ENCODE data around the gene PHOX2A. TPM values are rescaled to one million over a fixed set of nuclear protein-coding genes. Genes with fewer than 3 reads are reported as not detected.
A peak's percentile ranks its signal among the peaks of the same experiment; 100 is the strongest.

The PHOX2A gene
- total and polyA plus RNA-seq, 2 of the 13 experiments (the other 11 are each of a cell fraction or from before 2014, with no cell fraction given) = not detected

DNA sequence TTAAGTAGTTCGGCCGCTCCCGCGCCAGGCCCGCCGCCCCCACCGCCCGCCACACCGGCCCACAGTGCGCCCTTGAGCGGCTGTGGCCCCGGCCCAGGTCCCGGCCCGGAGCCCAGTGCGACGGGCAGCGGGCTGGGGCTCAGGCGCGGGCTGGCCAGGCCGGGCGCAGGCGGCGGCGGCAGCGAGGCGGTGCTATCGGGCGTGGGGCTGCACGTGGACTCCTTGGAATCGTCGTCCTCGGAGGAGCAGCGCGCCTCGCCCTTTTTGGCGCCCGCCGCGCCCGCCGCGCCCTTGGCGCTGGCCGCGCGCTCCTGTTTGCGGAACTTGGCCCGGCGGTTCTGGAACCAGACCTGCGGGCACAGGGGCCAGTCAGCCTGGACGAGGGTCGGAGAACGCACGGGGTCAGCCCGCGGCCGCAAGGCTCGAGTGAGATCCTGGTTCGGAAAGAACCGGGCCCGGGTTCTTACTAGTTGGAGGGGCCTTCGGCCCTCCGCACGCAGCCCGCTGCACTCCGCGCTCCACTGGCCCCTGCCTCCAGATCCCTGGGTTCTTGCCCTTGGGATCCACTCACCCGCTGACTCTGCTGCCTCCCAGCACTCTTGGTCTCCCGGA is 4.0 kb downstream of the PHOX2A start (continued):
- TF ChIP-seq RNF2 (conservative IDR thresholded peaks at IDR 0.05; ENCODE audit: low read depth) = 0 out of 2 replicates have a peak, but pooled peaks have one; percentile 31
- TF ChIP-seq RAD21 (CRISPR knock-in tag; IDR thresholded peaks at IDR 0.05) = 0 out of 2 replicates have a peak, but pooled peaks have one; percentile 5
- no peak for TF ChIP-seq MAZ (IDR thresholded peaks at IDR 0.05; ENCODE audit: borderline replicate concordance, low read depth, low read length)
- 0 out of 2 replicates have a peak, but pooled peaks have one; percentile 31 for TF ChIP-seq MAZ (CRISPR knock-in tag; IDR thresholded peaks at IDR 0.05; ENCODE audit: low read depth)
- peak; percentile 25; the same call in 1 of the 2 replicates for TF ChIP-seq ZFX (CRISPR knock-in tag; IDR thresholded peaks at IDR 0.05; ENCODE audit: low read depth)
- TF ChIP-seq, protein P1, sequence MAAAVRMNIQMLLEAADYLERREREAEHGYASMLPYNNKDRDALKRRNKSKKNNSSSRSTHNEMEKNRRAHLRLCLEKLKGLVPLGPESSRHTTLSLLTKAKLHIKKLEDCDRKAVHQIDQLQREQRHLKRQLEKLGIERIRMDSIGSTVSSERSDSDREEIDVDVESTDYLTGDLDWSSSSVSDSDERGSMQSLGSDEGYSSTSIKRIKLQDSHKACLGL (CRISPR knock-in tag; IDR thresholded peaks at IDR 0.05) = 0 out of 2 replicates have a peak, but pooled peaks have one; percentile 31

DNA sequence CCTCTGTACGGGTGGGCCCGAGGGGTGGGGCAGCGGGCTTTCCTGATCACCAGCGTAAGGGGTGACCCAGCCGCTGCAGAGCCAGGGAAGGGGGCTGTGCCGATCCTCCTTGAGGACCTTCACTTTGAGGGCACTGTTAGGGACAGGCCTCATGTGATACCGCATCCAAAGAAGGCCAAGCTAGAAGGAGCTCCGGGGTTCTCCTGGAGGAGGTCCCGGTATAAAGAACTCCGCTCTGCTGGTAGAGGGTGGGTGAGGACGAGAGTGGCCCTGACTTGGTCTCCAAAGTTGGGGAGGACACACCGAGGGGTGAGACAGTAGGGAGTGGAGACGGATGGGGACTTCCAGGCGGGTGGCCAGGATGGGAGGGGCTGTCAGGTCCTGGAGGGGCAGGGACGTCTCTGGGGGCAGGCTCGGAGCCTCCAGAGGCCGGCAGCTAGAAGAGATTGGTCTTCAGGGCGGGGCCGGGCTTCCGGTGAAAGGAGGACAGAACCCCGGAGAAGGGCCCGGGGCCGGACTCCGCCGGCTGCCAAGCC is 4.6 kb downstream of the PHOX2A start:
- Histone ChIP-seq H3K9ac (ENCODE audit: insufficient read depth, low read depth, low read length) (no peak overlapping the region), H3K27me3 (ENCODE audit: control insufficient read depth in 1 of 2, insufficient read depth in 2 of 2, low read length in 2 of 2) (peaks cover 2 to 36% of the 10 kb centered on the region in 2 experiments; a peak in 4 of 5 replicates), H3K4me2 (ENCODE audit: low read depth, low read length) (peak overlapping the region; percentile 48), H3K9me3 (ENCODE audit: low read length) (no peaks in the 10 kb centered on the region), H3K27ac (ENCODE audit: extremely low read length, insufficient read depth, low read length) (no peak overlapping the region), H2AFZ (ENCODE audit: low read length) (no peak overlapping the region), H3K4me1 (ENCODE audit: insufficient read depth, low read length) (peaks cover 17% of the 10 kb centered on the region), H4K20me1 (ENCODE audit: insufficient read depth, low read length) (no peaks in the 10 kb centered on the region), H3K4me3 (replicated peaks in 1 of 3; ENCODE audit: insufficient read depth in 1 of 3, low read depth in 2 of 3, low read length in 3 of 3) (peak overlapping the region in 1 of 3 experiments; percentile 45; a peak in 1 of 6 replicates), H3K36me3 (replicated peaks in 1 of 2; ENCODE audit: control insufficient read depth in 1 of 2, insufficient read depth in 2 of 2, low read length in 2 of 2) (peaks cover 6 to 12% of the 10 kb centered on the region in 2 experiments; a peak in 3 of 5 replicates), H3K79me2 (ENCODE audit: insufficient read depth, low read length) (no peaks in the 10 kb centered on the region)
- DNase-seq (ENCODE audit: low spot score) (no peak), ATAC-seq (no peak), FAIRE-seq (no peak)
- POLR2A ChIA-PET = no interaction called here
- no TSS peak for BruUV-seq (replicated peaks)
- CTCF ChIA-PET (ENCODE audit: low intra/inter-chr PET ratio, low total read pairs) = no interaction called here
- intact Hi-C loops (cut with micrococcal nuclease; ENCODE audit: unreplicated experiment) (loop anchor here (2.0 kb wide), 1 partner anchor 15 kb away; the partner anchor contains the start of gene INPPL1), in situ Hi-C loops (cut with HindIII; ENCODE audit: extremely low pct_ligation_motif_present, low pct_unique_long_range_greater_than_20kb) (no loop called here)
- 64% methylated on average over 17 of the region's 25 CpGs for WGBS (ENCODE audit: low lambda C conversion rate)
- TF ChIP-seq ZC3H13 (CRISPR knock-in tag; IDR thresholded peaks at IDR 0.05) (no peak), JUNB (CRISPR knock-in tag; IDR thresholded peaks at IDR 0.05; ENCODE audit: borderline replicate concordance) (no peak), REL (CRISPR knock-in tag; conservative IDR thresholded peaks at IDR 0.05) (no peak), ZNF253 (CRISPR knock-in tag; IDR thresholded peaks at IDR 0.05; ENCODE audit: borderline replicate concordance) (no peak), SKI (IDR thresholded peaks at IDR 0.05; ENCODE audit: partially characterized antibody) (no peak), AGO2 (optimal IDR thresholded peaks at IDR 0.05; ENCODE audit: low read depth, low read length) (peak; percentile 86), HMG20B (CRISPR knock-in tag; conservative IDR thresholded peaks at IDR 0.05) (no peak), KDM2A (CRISPR knock-in tag; IDR thresholded peaks at IDR 0.05; ENCODE audit: borderline replicate concordance, low read depth) (peak; percentile 88), ZNF550 (CRISPR knock-in tag; IDR thresholded peaks at IDR 0.05; ENCODE audit: borderline replicate concordance) (no peak), POLR2AphosphoS2 (IDR thresholded peaks at IDR 0.05; ENCODE audit: low read depth, low read length) (no peak), TAF1 (CRISPR knock-in tag; IDR thresholded peaks at IDR 0.05) (no peak), ZEB1 (IDR thresholded peaks at IDR 0.05; ENCODE audit: insufficient replicate concordance, low read depth) (no peak)
- TF ChIP-seq, protein P2, sequence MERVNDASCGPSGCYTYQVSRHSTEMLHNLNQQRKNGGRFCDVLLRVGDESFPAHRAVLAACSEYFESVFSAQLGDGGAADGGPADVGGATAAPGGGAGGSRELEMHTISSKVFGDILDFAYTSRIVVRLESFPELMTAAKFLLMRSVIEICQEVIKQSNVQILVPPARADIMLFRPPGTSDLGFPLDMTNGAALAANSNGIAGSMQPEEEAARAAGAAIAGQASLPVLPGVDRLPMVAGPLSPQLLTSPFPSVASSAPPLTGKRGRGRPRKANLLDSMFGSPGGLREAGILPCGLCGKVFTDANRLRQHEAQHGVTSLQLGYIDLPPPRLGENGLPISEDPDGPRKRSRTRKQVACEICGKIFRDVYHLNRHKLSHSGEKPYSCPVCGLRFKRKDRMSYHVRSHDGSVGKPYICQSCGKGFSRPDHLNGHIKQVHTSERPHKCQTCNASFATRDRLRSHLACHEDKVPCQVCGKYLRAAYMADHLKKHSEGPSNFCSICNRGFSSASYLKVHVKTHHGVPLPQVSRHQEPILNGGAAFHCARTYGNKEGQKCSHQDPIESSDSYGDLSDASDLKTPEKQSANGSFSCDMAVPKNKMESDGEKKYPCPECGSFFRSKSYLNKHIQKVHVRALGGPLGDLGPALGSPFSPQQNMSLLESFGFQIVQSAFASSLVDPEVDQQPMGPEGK (CRISPR knock-in tag; IDR thresholded peaks at IDR 0.05) = no peak
- TF ChIP-seq, protein P3, sequence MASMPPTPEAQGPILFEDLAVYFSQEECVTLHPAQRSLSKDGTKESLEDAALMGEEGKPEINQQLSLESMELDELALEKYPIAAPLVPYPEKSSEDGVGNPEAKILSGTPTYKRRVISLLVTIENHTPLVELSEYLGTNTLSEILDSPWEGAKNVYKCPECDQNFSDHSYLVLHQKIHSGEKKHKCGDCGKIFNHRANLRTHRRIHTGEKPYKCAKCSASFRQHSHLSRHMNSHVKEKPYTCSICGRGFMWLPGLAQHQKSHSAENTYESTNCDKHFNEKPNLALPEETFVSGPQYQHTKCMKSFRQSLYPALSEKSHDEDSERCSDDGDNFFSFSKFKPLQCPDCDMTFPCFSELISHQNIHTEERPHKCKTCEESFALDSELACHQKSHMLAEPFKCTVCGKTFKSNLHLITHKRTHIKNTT (CRISPR knock-in tag; IDR thresholded peaks at IDR 0.05) = no peak
